Activated CD8-positive, alpha-beta memory T cell treated with anti-CD3 and anti-CD28 coated beads for 4 hours (primary cell): Measurements from ENCODE around the gene TOP1.

Experiments
- DNase-seq, 2 donors: peaks; one replicate each; pipeline ENCODE4 v3.0.0-alpha.2; 2020; ENCODE audit warnings: low read depth in 2 of 2

The TOP1 gene

DNA sequence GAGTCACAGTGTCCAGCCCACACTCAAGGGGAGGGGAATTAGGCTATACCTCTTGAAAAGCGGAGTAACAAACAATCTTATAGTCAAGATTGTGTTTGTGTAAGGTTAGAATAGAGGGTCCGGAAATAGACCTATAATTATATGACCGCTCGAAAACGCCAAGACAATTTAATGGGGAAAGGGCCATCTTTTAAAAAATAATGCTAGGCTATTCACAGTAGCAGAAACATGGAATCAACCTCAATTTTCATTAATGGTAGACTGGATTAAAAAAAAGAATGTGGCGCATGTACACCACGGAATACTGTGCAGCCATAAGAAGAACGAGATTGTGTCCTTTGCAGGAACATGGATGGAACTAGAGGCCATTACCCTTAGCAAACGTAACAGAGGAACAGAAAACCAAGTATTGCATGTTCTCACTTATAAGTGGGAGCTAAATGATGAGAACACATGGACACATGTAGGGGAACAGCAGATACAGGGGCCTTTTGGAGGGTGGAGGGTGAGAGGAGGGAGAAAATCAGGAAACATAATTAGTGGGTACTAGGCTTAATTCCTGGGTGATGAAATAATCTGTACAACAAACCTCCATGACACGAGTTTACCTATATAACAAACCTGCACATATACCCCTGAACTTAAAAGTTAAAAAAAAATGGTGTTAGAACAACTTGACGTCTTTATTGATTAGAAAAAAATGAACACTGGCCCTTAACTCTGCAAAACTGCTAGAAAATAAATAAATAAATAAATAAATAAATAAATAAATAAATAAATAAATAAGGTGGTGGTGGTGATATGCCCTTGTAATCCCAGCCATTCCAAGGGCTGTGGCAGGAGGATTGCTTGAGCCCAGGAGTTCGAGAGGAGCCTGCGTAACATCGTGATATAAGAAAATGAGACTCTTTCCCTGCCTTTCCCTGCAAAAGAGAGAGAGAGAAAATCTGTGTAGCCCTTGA, 30.3 kb downstream of the TOP1 start:
- DNase-seq, result no peak

DNA sequence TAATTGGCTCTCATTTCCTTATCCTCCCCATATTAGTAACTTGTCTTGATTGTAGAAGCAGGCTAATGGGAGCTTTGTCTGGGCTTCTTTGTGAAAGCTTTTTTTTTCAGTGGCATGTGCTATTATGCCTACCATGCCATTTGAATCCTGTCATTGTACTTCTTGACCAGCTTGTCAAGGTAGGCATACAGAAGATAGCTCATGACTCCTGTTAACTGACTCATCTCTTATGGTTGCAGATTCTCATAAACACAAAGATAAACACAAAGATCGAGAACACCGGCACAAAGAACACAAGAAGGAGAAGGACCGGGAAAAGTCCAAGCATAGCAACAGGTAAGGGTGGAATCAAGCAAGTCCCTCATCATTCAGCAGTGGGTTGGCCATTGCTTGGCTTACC, 32.5 kb downstream of the TOP1 start:
- no peak for DNase-seq

DNA sequence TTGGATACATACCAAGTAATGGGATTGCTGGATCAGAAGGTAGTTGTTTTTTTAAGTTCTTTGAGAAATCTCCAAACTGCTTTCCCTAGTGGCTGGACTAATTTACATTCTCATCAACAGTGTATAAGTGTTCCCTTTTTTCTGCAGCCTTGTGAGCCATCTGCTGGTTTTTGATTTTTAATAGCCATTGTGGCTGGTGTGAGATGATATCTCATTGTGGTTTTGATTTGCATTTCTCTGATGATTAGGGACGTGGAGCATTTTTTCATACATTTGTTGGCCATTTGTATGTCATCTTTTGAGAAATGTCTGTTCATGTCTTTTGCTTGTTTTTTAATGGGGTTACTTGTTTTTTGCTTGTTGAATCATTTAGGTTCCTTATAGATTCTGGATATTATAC, 34.8 kb downstream of the TOP1 start:
- no peak for DNase-seq

DNA sequence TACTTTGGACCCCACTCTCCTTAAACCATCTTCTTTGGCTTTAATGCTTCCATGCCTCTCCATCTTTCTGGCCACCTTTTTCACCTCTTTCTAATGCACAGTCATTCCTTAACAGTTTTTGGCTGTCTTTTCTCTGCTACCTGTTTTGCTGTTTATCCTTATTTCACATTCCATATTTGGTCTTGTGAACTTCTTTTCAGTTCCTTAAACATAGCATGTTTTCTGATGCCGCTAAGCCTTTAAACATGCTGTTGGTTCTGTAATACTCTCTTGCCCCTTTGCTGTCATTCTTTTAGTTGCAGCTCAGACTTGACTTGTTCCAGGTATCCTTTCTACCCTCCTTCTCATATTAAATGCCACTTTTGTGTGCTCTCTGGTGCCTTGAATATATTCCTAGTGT, 35.8 kb downstream of the TOP1 start:
- no peak for DNase-seq

DNA sequence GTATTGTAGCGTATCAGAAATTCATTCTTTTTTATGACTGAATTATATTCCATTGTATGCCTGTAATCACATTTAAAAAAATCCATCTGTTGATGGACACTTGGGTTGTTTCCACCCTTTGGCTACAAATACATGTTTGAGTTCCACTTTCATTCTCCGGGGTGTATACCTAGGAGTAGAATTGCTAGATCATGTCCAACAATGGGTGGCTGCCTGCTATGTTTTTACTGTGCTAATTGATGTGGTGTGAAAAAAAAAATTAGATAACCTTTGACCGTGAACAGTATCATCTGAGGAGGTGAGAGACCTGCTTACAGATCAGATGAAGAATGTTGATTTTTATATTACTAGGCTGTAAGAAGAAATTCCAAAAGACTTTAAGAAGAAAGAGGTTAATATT, 37.1 kb downstream of the TOP1 start:
- no peak for DNase-seq

DNA sequence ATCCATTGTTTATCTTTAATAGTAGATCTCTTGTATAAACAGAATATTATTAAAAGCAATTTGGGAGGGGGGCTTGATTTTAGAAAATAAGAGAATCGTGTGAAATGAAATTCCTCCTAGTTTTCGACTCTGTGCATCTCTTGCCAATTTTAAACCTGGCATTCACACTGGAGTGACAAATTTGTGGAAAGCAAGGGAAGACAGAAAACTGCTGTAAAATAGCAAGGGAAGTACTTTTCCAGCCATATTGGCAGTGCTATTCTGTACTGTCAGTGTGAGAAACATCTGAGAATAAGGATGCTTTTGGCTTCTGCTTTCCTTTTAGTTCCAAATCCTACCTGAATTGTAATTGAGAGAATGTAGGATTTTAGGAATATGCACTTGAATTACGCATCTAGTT, 40.2 kb downstream of the TOP1 start:
- no peak for DNase-seq

DNA sequence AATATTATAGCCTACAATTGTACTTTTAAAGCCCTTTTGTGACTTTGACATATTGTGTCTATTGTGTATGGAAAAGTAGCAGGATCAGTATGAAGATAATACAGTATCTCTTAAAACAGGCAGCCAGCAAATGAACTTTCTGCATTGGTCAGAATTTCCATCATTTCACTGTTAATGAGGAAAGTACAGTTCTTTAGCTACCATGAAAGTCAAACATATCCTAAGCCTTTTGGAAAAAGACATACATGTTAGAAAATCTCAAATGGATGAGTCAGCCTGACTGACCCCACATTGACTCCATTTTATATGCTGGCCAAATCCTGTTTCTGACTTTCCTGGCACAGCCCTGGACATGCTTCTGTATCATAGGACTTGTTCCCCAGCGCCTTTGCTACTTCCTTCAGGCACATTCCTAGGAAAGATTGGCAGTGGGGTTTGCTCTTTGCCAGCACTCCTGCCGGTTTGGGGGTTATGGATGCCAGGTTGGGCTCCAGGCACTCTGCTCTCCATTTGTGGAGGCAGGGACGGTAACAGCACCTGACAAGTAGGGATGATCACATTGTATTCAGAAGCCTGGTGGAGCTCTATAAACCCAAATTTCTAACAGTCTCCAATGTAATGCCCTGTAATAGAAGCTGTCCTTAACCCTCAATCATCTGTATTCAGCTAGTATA, 43.7 kb downstream of the TOP1 start:
- no peak for DNase-seq

DNA sequence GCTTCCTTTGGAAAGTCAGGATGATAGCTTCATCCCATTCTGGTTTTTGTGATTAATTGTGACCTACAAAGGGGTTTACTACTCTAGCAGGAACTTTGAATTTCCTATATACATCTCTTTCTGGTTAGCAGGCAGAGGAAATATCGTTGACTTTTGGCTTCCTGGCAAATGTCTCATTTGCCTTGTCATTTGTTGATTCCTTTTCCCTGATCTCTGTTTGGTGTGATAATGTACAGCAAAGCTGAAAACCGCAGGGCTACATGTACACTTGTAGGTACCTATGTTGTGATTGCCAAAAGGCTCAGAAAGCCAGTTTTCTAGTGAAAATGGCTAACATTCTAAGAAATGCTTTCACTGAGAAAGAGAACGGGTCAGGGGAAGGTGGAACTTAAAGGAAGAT, 44.3 kb downstream of the TOP1 start:
- no peak for DNase-seq

DNA sequence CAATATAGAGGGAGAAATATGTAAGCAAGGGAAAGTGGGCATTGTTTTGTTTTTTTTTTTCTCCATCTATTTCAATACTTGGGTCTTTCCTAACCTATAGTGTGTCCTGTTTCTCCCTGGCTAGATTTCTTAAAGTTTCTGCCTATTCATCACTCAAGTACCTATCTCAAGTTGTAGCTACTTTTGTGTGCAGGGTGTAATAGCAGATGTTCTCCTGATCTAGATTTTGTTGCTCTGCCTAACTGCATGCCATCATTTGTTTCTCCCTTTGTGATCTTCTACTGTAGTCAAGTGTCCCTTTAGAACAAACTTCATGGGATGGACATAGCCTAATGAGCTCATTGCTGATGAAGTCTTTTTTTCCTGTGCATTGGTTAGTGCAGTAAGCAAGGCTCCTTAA, 45.8 kb downstream of the TOP1 start:
- DNase-seq, result no peak

DNA sequence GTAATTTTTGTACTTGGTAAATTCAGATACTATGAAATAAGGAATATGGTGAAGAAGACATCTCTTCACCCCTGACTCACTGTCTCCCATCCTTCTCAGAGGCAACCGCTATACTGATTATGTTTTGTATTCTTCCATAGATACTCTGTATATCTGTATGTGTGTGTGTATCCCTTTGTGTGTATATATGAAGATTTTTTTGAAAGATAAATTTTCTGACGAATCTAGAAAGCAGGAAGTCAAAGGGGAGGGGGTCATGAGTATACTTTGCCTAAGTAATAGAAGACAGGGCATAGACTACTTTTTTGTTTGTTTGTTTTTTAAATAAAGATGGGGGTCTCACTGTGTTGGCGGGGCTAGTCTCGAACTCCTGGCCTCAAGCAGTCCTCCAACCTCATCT, 48.2 kb downstream of the TOP1 start:
- no peak for DNase-seq

DNA sequence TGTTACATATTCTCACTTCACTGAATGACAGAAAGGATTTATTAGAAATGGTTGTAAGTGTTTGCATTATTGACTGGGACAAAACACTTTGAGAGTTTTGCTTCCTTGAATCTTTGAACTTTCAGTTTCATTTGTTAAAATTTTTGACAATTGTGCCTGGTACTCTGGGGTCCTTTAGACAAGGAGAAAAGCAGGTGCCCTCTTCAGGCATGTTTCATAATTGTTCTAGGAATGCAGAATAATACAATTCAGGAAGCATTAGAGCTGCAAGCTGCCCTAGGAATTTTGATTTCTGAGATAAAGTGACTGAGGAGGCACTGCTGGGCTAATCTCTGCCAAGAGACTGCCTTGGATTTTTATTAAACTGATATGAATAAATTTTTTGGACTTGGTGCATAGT, 49.7 kb downstream of the TOP1 start:
- no peak for DNase-seq

DNA sequence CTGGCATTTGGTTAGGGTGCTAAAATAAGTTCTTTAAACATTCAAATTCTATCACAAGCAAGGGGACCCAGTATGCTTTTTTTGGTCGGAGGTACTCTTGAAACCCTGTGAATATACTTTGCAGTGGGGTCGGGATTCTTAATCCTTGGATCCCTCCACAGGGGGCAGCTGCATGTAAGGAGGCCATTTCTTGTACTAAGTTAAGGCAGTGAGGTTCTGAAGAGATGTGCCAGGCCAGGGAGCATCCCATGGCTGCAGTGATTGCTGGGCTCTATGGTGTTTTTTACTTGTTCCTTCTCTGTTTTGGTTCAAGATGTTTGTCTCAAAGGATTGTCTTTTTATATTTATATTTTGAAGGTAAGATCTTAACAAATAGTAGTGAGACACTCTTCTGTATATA, 50.4 kb downstream of the TOP1 start:
- no peak for DNase-seq

DNA sequence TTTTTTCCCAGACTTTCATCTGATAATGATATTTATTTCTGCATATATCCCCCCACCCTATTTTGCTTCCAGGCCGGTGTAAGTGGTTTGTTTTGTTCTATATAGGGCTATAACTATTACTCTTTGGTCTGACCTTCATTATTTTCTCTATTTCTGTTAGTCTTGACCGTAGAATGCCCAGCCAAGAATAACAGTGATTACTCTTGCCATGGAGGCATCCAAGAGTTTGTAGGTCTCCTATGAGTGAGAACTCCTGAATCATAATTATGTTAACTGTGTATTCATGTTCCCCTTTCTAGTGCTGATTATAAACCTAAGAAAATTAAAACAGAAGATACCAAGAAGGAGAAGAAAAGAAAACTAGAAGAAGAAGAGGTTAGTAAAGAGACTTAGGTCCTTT, 52.2 kb downstream of the TOP1 start:
- no peak for DNase-seq

DNA sequence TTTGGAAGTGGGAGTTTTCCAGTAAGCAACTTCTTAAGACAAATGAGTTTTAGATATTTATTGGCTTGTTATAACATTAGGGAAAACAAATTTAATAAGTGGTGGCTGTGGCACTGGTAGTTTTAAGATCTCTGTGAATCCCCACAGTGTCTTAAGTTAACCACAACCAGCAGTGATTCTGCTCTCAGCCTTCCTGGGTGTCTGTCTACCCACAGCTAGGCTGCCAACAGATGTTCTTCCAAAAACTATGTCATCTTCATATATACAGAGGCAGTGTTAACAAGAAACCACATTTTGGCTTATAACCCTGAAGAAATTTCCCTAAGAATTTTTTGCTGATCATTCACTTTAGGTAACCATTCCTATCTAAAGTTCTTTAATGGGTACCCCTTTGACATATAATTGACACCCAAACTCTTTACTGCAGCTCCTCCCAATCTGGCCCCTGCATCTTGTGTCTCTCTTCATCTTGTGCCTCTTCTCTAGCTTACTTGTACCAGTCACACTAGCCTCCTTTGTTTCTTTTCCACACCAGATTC, 52.7 kb downstream of the TOP1 start:
- no peak for DNase-seq

DNA sequence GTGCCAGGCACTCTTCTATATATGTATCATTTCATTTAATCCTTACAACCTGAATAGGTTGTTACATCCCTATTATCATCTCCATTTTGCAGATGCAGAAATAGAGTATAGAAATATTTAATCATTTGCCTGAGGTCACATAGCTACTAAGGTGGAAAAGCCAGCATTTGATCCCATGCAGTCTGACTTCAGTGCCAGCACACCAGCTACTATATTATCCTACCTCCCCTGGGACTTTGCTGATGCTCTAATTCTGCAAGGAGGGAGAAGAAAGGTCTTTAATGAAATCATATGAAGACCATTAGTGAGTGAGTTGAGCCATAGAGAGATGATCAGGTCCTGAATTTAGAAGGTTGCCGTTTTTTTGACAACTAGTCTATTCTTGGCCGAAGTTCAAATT, 53.7 kb downstream of the TOP1 start:
- DNase-seq, result no peak

DNA sequence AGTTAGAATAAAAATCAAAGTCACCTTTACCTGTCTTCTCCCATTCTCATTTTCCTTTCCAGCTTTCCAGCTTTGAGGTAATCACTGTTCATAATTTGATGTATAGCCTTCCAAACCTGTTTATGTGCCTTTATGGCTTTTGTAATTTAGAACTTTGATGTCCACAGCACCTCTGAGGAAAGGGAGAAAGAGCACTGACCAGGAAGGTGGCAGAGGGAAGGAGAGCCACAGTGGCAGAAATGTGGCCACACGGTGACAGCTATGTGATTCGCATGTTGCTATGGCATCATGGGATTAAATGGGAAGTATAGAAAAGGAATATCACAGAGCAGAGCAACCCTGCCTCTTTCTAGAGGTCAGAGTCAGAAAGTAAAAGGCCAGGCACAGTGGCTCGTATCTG, 57.0 kb downstream of the TOP1 start:
- no peak for DNase-seq

DNA sequence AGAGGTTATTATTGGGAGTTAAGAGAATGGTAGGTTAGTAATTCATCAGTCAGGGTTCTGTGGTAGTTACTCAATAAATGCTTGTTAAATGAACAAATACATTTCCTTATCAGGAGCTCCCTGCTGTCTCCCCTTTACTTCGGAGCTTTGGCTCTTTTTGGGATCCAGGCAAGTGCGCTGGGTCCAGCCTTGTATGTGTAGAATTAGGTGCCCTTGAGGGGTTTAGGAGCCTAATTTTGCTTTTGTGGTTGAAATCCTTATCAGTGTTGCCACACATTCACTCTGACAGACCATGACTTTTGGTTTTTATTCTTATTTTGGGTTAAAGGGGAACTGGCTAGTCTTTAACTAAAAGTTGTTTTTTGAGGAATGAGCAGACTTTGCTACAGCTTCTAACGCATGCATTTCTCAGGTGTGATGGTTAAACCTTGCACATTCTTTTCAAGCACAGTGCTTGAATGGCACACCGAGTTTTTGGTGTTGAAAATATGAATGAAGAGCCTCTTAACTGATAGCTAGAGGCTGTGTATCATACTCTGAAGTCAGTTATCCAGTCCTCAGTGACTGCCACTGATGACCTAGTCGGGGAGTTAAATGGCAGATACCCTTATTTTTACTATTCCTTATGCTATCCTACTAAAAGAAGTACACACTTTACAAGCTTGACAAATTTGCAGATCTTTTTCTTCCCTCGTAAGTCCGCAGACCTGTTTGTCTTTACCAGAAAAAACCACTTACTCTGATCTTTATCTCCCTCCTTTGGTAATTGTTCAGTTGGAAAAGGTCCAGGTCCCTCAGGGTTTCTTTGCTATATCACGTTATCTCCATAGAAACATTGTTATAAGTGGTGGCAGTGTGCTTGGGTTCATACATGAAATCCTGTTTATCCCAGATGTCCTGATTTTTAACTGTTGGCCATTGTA, 58.0 kb downstream of the TOP1 start:
- no peak for DNase-seq

DNA sequence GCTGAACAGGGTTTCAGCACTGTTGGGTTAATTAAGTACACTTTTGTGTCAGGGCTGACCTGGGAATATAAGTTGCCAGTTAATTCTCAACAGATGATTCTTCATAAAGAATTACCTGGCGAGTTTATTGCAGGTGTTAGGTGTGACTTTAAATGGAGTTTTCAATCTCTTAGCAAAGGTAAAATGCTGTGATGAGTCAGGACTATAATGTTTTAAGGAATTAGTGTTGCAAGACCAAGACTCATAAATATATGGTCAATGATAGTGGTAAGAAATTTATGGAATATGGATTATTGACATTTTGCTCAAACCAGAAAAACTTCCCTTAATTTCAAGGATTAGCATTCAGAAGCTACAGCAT, 58.7 kb downstream of the TOP1 start:
- no peak for DNase-seq

DNA sequence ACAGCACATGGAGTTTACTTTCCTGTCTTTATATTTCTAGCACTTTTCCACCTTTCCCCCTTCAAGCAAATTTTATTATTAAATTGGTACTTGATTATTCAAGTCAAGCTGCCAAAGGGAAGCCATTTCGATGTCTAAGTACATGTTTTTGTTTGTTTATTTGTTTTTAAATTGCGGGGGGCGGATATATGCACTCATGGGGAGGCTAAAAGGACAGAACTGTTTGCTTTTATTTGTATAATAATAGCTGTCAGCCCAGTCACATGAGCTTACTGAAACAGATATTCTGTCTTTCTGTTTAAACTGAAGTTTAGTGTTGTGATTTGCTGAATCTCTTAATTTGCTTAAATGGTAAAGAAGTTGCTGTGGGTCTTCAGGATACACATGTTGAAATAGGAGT, 59.2 kb downstream of the TOP1 start:
- no peak for DNase-seq

DNA sequence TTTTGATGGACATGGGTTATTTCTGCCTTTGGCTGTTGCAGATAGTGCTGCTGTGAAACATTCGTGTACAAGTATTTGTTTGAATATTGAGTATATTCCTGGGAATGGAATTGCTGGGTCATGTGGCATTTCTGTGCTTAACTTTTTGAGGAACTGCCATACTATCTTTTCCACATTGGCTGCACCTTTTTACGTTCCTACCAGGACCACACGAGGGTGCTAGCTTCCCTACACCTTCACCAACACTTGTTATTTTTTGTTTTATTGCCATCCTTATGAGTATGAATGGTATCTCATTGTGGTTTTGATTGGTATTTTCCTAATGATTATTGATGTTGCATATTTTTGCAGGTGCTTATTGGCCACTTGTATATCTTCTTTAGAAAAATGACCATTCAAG, 60.9 kb downstream of the TOP1 start:
- no peak for DNase-seq

DNA sequence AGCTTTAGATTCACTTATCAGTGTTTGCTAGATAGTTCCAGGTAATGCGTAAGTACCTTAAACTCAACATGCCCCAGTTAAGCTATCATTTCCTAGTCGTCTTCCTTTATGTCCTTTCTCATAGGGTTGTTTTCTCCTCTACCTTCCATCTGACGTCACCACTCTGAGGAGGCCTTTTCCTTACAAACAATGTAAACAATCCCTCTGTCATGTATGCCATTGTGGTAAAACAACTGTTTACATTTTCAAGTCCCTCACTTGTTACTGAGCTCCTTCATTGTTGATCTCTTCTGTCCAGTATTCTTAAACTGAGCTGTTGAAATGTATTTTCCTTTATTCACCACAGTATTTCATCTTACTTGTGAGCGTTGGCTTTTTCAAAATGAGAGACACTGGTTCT, 63.3 kb downstream of the TOP1 start:
- DNase-seq, result no peak
